Measurements from ENCODE around the gene KIAA0513. TPM values are rescaled to one million over a fixed set of nuclear protein-coding genes. Genes with fewer than 3 reads are reported as not detected.

Gene KIAA0513
- total and polyA plus RNA-seq, 2 donors (not counting 1 experiment from before 2014, with no cell fraction given) = 1.1 to 2.1 TPM

- H3K4me1 Mint-ChIP-seq = peaks cover 16% of the 10 kb centered on the region
- ChIA-PET CTCF (interaction anchor here (0.6 to 2.2 kb wide), 4 partner anchors 24 to 91 kb away, joined by 3 to 5 read pairs (median 4); no protein-coding TSS in a partner anchor), POLR2A (no interaction called here)
- Histone ChIP-seq H3K36me3 (replicated peaks in 1 of 2; ENCODE audit: control extremely low read depth in 1 of 2, control insufficient read depth in 1 of 2, extremely low read depth in 1 of 2, insufficient read depth in 2 of 2, low read length in 1 of 2) (peaks cover 11 to 33% of the 10 kb centered on the region in 2 experiments), H3K4me1 (ENCODE audit: control insufficient read depth in 2 of 2, insufficient read depth in 2 of 2, low read length in 2 of 2) (peaks cover 0 to 7% of the 10 kb centered on the region in 2 donors), H3K9me3 (ENCODE audit: control extremely low read depth in 1 of 3, control insufficient read depth in 2 of 3, insufficient read depth in 1 of 3, low read length in 2 of 3) (no peaks in the 10 kb centered on the region), H3K27ac (ENCODE audit: low read length in 2 of 2) (no peak overlapping the region), H2AFZ (ENCODE audit: insufficient read depth, low read depth, low read length, poor library complexity, severe bottlenecking) (no peak overlapping the region), H3K79me2 (ENCODE audit: control insufficient read depth, insufficient read depth, low read length) (peaks cover 74% of the 10 kb centered on the region), H3K4me2 (replicated peaks; ENCODE audit: low read depth, low read length, poor library complexity, severe bottlenecking) (no peak overlapping the region), H3K27me3 (replicated peaks in 1 of 4; ENCODE audit: control extremely low read depth in 1 of 4, control insufficient read depth in 3 of 4, insufficient read depth in 4 of 4, low read length in 3 of 4) (no peaks in the 10 kb centered on the region), H4K20me1 (ENCODE audit: control insufficient read depth, insufficient read depth, low read length, poor library complexity, severe bottlenecking) (peaks cover 15% of the 10 kb centered on the region), H3K4me3 (ENCODE audit: control extremely low read depth in 1 of 5, extremely low read depth in 1 of 5, insufficient read depth in 1 of 5, low read depth in 2 of 5, low read length in 4 of 5) (no peak overlapping the region), H3K9ac (ENCODE audit: low read length) (no peak overlapping the region)
- DNase-seq (no peak), ATAC-seq (ENCODE audit: low read depth) (no peak)
- H3K27ac Mint-ChIP-seq = no peak overlapping the region
- TF ChIP-seq, protein P1, sequence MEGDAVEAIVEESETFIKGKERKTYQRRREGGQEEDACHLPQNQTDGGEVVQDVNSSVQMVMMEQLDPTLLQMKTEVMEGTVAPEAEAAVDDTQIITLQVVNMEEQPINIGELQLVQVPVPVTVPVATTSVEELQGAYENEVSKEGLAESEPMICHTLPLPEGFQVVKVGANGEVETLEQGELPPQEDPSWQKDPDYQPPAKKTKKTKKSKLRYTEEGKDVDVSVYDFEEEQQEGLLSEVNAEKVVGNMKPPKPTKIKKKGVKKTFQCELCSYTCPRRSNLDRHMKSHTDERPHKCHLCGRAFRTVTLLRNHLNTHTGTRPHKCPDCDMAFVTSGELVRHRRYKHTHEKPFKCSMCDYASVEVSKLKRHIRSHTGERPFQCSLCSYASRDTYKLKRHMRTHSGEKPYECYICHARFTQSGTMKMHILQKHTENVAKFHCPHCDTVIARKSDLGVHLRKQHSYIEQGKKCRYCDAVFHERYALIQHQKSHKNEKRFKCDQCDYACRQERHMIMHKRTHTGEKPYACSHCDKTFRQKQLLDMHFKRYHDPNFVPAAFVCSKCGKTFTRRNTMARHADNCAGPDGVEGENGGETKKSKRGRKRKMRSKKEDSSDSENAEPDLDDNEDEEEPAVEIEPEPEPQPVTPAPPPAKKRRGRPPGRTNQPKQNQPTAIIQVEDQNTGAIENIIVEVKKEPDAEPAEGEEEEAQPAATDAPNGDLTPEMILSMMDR (IDR thresholded peaks at IDR 0.05) = no peak
- TF ChIP-seq EZH2 (IDR thresholded peaks at IDR 0.05; ENCODE audit: borderline replicate concordance, insufficient read depth, low read depth, low read length, poor library complexity, severe bottlenecking) = no peak
- H3K9me3 Mint-ChIP-seq (ENCODE audit: insufficient read depth) = no peaks in the 10 kb centered on the region
- no peaks in the 10 kb centered on the region for H3K27me3 Mint-ChIP-seq
- intact Hi-C loops (cut with micrococcal nuclease) = no loop called here
- no peak overlapping the region for H3K4me3 Mint-ChIP-seq
- 92% methylated on average over 1 of the region's 8 CpGs for WGBS (ENCODE audit: insufficient coverage)
Measured at GRCh38 chr16:84995663-84996062, 31.9 kb upstream of the KIAA0513 start.

DNA sequence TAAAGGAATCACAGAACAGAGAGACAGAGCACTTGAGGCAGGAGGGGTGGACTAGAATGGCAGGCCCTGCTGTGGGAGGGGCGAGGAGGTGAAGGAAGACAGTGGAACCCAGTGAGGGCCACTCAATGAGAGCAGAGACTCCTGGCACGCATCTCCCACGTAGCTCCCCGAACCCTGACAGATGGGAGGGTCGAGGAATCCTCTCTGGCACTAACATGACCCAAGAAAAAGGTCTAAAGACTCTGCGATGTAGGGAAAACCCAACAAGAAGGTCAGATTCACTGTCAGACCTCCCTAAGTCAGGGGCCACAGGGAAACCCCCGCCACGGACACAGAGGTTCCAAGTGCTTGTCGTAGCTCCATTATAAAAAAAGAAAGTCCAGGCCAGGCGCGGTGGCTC, 31.2 kb upstream of the KIAA0513 start:
- H3K4me1 ChIP-seq (ENCODE audit: control insufficient read depth in 2 of 2, insufficient read depth in 2 of 2, low read length in 2 of 2) = peaks cover 0 to 7% of the 10 kb centered on the region in 2 donors
- ChIA-PET CTCF (interaction anchor here (0.6 to 1.3 kb wide), 3 partner anchors 13 to 90 kb away, joined by 3 to 6 read pairs (median 4); no protein-coding TSS in a partner anchor), POLR2A (no interaction called here)
- ATAC-seq (ENCODE audit: low read depth) (no peak), DNase-seq (no peak)
- H3K4me1 Mint-ChIP-seq = peaks cover 18% of the 10 kb centered on the region
- 97% methylated on average over 10 of the region's 11 CpGs for WGBS (ENCODE audit: insufficient coverage)
- peaks cover 20% of the 10 kb centered on the region for H4K20me1 ChIP-seq (ENCODE audit: control insufficient read depth, insufficient read depth, low read length, poor library complexity, severe bottlenecking)
- no peak overlapping the region for H3K9ac ChIP-seq (ENCODE audit: low read length)
- H2AFZ ChIP-seq (ENCODE audit: insufficient read depth, low read depth, low read length, poor library complexity, severe bottlenecking) = no peak overlapping the region
- H3K27ac ChIP-seq (ENCODE audit: low read length in 2 of 2) = no peak overlapping the region
- no peak overlapping the region for H3K4me3 Mint-ChIP-seq
- intact Hi-C loops (cut with micrococcal nuclease) = no loop called here
- H3K27ac Mint-ChIP-seq = no peak overlapping the region
- no peak overlapping the region for H3K4me3 ChIP-seq (ENCODE audit: control extremely low read depth in 1 of 5, extremely low read depth in 1 of 5, insufficient read depth in 1 of 5, low read depth in 2 of 5, low read length in 4 of 5)
- H3K4me2 ChIP-seq (replicated peaks; ENCODE audit: low read depth, low read length, poor library complexity, severe bottlenecking) = no peak overlapping the region
- no peaks in the 10 kb centered on the region for H3K27me3 Mint-ChIP-seq
- TF ChIP-seq EZH2 (IDR thresholded peaks at IDR 0.05; ENCODE audit: borderline replicate concordance, insufficient read depth, low read depth, low read length, poor library complexity, severe bottlenecking) = no peak
- TF ChIP-seq, protein P1 (IDR thresholded peaks at IDR 0.05) = no peak
- no peaks in the 10 kb centered on the region for H3K9me3 Mint-ChIP-seq (ENCODE audit: insufficient read depth)
- no peaks in the 10 kb centered on the region for H3K9me3 ChIP-seq (ENCODE audit: control extremely low read depth in 1 of 3, control insufficient read depth in 2 of 3, insufficient read depth in 1 of 3, low read length in 2 of 3)
- H3K79me2 ChIP-seq (ENCODE audit: control insufficient read depth, insufficient read depth, low read length) = peaks cover 76% of the 10 kb centered on the region
- peaks cover 12 to 29% of the 10 kb centered on the region in 2 experiments for H3K36me3 ChIP-seq (replicated peaks in 1 of 2; ENCODE audit: control extremely low read depth in 1 of 2, control insufficient read depth in 1 of 2, extremely low read depth in 1 of 2, insufficient read depth in 2 of 2, low read length in 1 of 2)
- H3K27me3 ChIP-seq (replicated peaks in 1 of 4; ENCODE audit: control extremely low read depth in 1 of 4, control insufficient read depth in 3 of 4, insufficient read depth in 4 of 4, low read length in 3 of 4) = no peaks in the 10 kb centered on the region
